Measurements from ENCODE around the gene TANC1. TPM values are rescaled to one million over a fixed set of nuclear protein-coding genes. Genes with fewer than 3 reads are reported as not detected.
A peak's percentile ranks its signal among the peaks of the same experiment; 100 is the strongest.

TANC1 gene
- total RNA-seq, 1 donor from 2014 or later: 92.6 TPM

GRCh38 chr2:158962074-158962473, 6.4 kb upstream of the TANC1 start:
- no peak for DNase-seq

GRCh38 chr2:158963071-158963470, 5.4 kb upstream of the TANC1 start:
- DNase-seq: no peak

GRCh38 chr2:158965107-158965506, 3.3 kb upstream of the TANC1 start:
- DNase-seq: no peak

GRCh38 chr2:158965641-158966040, 2.8 kb upstream of the TANC1 start:
- DNase-seq: no peak

- DNase-seq: no peak
Observed at GRCh38 chr2:158966312-158966711, 2.1 kb upstream of the TANC1 start.

- DNase-seq: no peak
Observed at GRCh38 chr2:158967114-158967730, 1.2 kb upstream of the TANC1 start.

GRCh38 chr2:158967731-158968395, 577 bp upstream of the TANC1 start:
- peak; percentile 60 for DNase-seq

- DNase-seq: peak; percentile 43
Observed at GRCh38 chr2:158969162-158969714, 798 bp downstream of the TANC1 start.

GRCh38 chr2:158969715-158970240, 1.3 kb downstream of the TANC1 start:
- peak; percentile 64 for DNase-seq

- DNase-seq: peak; percentile 71
Observed at GRCh38 chr2:158970241-158970751, 1.9 kb downstream of the TANC1 start.

- DNase-seq: no peak
Observed at GRCh38 chr2:158973116-158973956, 4.9 kb downstream of the TANC1 start.

- no peak for DNase-seq
Observed at GRCh38 chr2:158975271-158975921, 7.0 kb downstream of the TANC1 start.

GRCh38 chr2:158979772-158980171, 11.3 kb downstream of the TANC1 start:
- DNase-seq: no peak

GRCh38 chr2:158984604-158985135, 16.2 kb downstream of the TANC1 start:
- no peak for DNase-seq

- DNase-seq: no peak
Observed at GRCh38 chr2:158988501-158988900, 20.1 kb downstream of the TANC1 start.

GRCh38 chr2:158989165-158989564, 20.7 kb downstream of the TANC1 start:
- no peak for DNase-seq

- DNase-seq: no peak
Observed at GRCh38 chr2:158990397-158991214, 22.2 kb downstream of the TANC1 start.

- no peak for DNase-seq
Observed at GRCh38 chr2:158993030-158993429, 24.6 kb downstream of the TANC1 start.

GRCh38 chr2:158993721-158994587, 25.5 kb downstream of the TANC1 start:
- DNase-seq: no peak
